SK-N-SH (cell line): ENCODE data around the gene MTFMT.

Experiments used
- EZH2phosphoT487 ChIP-seq: fragments of 200-600 bp; sonication (generic); IDR thresholded peaks from 2 replicates; pipeline ENCODE4 v1.6.1; 2017; ENCODE audit warnings: low read depth, mixed run types, mild to moderate bottlenecking, antibody characterized with exemption, moderate library complexity, borderline replicate concordance
- GABPA ChIP-seq: IDR thresholded peaks from 2 replicates; pipeline ENCODE4 v1.4.0; 2012; ENCODE audit warnings: low read depth, mild to moderate bottlenecking
- NFIC ChIP-seq: IDR thresholded peaks from 2 replicates; pipeline ENCODE4 v1.4.0; 2012; ENCODE audit warnings: borderline replicate concordance
- SMC3 ChIP-seq: IDR thresholded peaks from 2 replicates; pipeline ENCODE4 v1.6.1; 2012; ENCODE audit warnings: low read depth, low read length, improper control_type of control experiment
- TF ChIP-seq, protein P1 (sequence below): fragments of 150-350 bp; IDR thresholded peaks from 2 replicates; pipeline ENCODE4 v1.6.1; 2017; ENCODE audit warnings: antibody characterized with exemption, low read length, low read depth, borderline replicate concordance
- TF ChIP-seq, protein P2 (sequence below): fragments of 200-600 bp; sonication (generic); IDR thresholded peaks from 2 replicates; pipeline ENCODE4 v1.6.1; 2017; ENCODE audit warnings: antibody characterized with exemption, mild to moderate bottlenecking, moderate library complexity

DNA sequence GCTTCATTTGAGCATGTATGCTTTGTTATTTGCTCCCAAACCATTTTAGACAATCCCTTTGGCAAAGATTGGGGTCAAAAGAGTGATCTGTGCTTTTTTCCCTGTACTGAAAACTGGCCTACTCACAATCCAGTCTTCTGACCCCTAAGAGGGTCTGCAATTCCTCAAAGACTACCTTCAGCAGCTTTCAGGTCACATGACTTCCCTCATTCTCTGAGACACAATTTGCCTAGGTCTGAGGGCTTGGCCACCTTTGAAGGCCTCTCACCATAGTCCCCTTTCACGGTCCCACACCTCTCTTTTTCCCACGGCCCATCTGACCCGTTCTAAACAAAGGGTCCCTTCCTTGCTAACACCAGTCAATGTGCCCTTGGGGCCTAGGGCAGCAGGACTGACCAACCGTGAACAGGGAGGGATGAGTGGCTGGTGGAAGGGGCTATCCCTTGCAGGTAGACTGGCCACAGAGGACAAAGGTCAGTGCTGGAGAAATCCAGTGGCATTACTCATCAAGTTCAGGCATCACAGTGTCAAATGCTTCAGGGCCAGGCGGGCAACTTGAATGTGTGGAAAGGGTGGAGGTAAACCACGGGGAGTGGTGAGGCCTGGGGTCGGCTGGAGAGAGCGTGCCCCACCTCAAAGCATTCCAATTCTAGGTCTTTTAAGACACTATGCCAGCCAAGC is 27.6 kb upstream of the MTFMT start:
- TF ChIP-seq EZH2phosphoT487 (no peak), GABPA (no peak), NFIC (no peak), SMC3 (no peak)
- TF ChIP-seq, protein P1, sequence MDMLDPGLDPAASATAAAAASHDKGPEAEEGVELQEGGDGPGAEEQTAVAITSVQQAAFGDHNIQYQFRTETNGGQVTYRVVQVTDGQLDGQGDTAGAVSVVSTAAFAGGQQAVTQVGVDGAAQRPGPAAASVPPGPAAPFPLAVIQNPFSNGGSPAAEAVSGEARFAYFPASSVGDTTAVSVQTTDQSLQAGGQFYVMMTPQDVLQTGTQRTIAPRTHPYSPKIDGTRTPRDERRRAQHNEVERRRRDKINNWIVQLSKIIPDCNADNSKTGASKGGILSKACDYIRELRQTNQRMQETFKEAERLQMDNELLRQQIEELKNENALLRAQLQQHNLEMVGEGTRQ, result no peak
- TF ChIP-seq, protein P2, sequence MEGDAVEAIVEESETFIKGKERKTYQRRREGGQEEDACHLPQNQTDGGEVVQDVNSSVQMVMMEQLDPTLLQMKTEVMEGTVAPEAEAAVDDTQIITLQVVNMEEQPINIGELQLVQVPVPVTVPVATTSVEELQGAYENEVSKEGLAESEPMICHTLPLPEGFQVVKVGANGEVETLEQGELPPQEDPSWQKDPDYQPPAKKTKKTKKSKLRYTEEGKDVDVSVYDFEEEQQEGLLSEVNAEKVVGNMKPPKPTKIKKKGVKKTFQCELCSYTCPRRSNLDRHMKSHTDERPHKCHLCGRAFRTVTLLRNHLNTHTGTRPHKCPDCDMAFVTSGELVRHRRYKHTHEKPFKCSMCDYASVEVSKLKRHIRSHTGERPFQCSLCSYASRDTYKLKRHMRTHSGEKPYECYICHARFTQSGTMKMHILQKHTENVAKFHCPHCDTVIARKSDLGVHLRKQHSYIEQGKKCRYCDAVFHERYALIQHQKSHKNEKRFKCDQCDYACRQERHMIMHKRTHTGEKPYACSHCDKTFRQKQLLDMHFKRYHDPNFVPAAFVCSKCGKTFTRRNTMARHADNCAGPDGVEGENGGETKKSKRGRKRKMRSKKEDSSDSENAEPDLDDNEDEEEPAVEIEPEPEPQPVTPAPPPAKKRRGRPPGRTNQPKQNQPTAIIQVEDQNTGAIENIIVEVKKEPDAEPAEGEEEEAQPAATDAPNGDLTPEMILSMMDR, result no peak
